Cerebellar cortex (tissue), 1 donor: Measurements from ENCODE around the gene CD52.
"Not testable (repeated sequence)": the region's sequence is repeated elsewhere in the genome, so short reads cannot be mapped to it uniquely, and the experiment has no call there.

Source experiments
- DNase-seq: peaks from one replicate; pipeline ENCODE4 v3.0.0-alpha.2; 2015; ENCODE audit warnings: low spot score

The CD52 gene

GRCh38 chr1:26300578-26301275 lies 17.0 kb upstream of the CD52 start:
- no peak for DNase-seq

- no peak for DNase-seq
Measured at GRCh38 chr1:26302733-26303405, 14.9 kb upstream of the CD52 start.

GRCh38 chr1:26305667-26306289 lies 12.0 kb upstream of the CD52 start:
- no peak for DNase-seq

GRCh38 chr1:26306290-26307229 lies 11.2 kb upstream of the CD52 start, which contains the start of gene UBXN11:
Gene UBXN11, minus strand, starts transcription at chr1:26306636. Its CDS starts 3,753 bp downstream, at chr1:26302883.
- DNase-seq = peak; percentile 99

- DNase-seq = no peak
Measured at GRCh38 chr1:26307363-26307781, 10.4 kb upstream of the CD52 start.

GRCh38 chr1:26307966-26308899 lies 9.5 kb upstream of the CD52 start:
- not testable (repeated sequence) for DNase-seq

GRCh38 chr1:26314501-26314900 lies 3.3 kb upstream of the CD52 start:
- DNase-seq = no peak

- no peak for DNase-seq
Measured at GRCh38 chr1:26315874-26316850, 1.6 kb upstream of the CD52 start.

- DNase-seq = no peak
Measured at GRCh38 chr1:26317146-26317545, 612 bp upstream of the CD52 start.

GRCh38 chr1:26318338-26319064 lies 743 bp downstream of the CD52 start:
- no peak for DNase-seq

GRCh38 chr1:26320896-26321295 lies 3.1 kb downstream of the CD52 start:
- DNase-seq = no peak

- DNase-seq = peak; percentile 87
Measured at GRCh38 chr1:26321315-26322041, 3.7 kb downstream of the CD52 start.

- DNase-seq = no peak
Measured at GRCh38 chr1:26322042-26322331, 4.2 kb downstream of the CD52 start.

- DNase-seq = no peak
Measured at GRCh38 chr1:26323382-26323781, 5.6 kb downstream of the CD52 start.

- DNase-seq = no peak
Measured at GRCh38 chr1:26324550-26324949, 6.8 kb downstream of the CD52 start.

GRCh38 chr1:26327956-26328362 lies 10.2 kb downstream of the CD52 start:
- DNase-seq = no peak

- no peak for DNase-seq
Measured at GRCh38 chr1:26328597-26328996, 10.8 kb downstream of the CD52 start.

- DNase-seq = not testable (repeated sequence)
Measured at GRCh38 chr1:26329380-26329779, 11.6 kb downstream of the CD52 start.
